DOHH2 (cell line): ENCODE results near the gene CA5A.

Source experiments
- H3F3A ChIP-seq: fragments of 200-600 bp; sonication (generic), shearing (Covaris generic); 2 replicates; pipeline ENCODE4 v1.6.0; 2016; ENCODE audit warnings: antibody characterized with exemption, mild to moderate bottlenecking; ENCODE audit not compliant: control insufficient read depth, insufficient read depth
- H3K27ac ChIP-seq: fragments of 200-600 bp; sonication (generic); 2 replicates; pipeline ENCODE4 v1.5.1; 2014; ENCODE audit warnings: low read depth, mild to moderate bottlenecking, low read length, moderate library complexity
- H3K27me3 ChIP-seq: fragments of 200-600 bp; sonication (generic); 2 replicates; pipeline ENCODE4 v1.6.1; 2014; ENCODE audit warnings: mild to moderate bottlenecking, low read length, mixed read lengths; ENCODE audit not compliant: control insufficient read depth
- H3K36me3 ChIP-seq: fragments of 200-600 bp; sonication (generic); 2 replicates; pipeline ENCODE4 v1.6.1; 2014; ENCODE audit warnings: mild to moderate bottlenecking, low read length, moderate library complexity, mixed read lengths; ENCODE audit not compliant: control insufficient read depth
- H3K4me1 ChIP-seq: fragments of 200-600 bp; sonication (generic); 2 replicates; pipeline ENCODE4 v1.6.1; 2014; ENCODE audit warnings: mild to moderate bottlenecking, low read length, mixed read lengths; ENCODE audit not compliant: control insufficient read depth
- H3K4me2 ChIP-seq: fragments of 200-600 bp; sonication (generic); 2 replicates; pipeline ENCODE4 v1.6.0; 2014; ENCODE audit warnings: mild to moderate bottlenecking, low read length, moderate library complexity
- H3K4me3 ChIP-seq: fragments of 200-600 bp; sonication (generic); 2 replicates; pipeline ENCODE4 v1.5.1; 2014; ENCODE audit warnings: mild to moderate bottlenecking, low read length, mixed read lengths
- H3K79me2 ChIP-seq: fragments of 200-600 bp; sonication (generic); 2 replicates; pipeline ENCODE4 v1.6.1; 2014; ENCODE audit warnings: mild to moderate bottlenecking, low read length, mixed read lengths; ENCODE audit not compliant: control insufficient read depth
- H3K9me2 ChIP-seq: fragments of 200-600 bp; sonication (generic); replicated peaks from 2 replicates; pipeline ENCODE4 v1.6.1; 2014; ENCODE audit warnings: mild to moderate bottlenecking, low read length, mixed read lengths; ENCODE audit not compliant: control insufficient read depth
- H3K9me3 ChIP-seq: fragments of 200-600 bp; sonication (generic); 2 replicates; pipeline ENCODE4 v1.6.1; 2014; ENCODE audit warnings: antibody characterized with exemption, low read length, mixed read lengths; ENCODE audit not compliant: control insufficient read depth, insufficient read depth
- H4K20me1 ChIP-seq: fragments of 200-600 bp; sonication (generic); 2 replicates; pipeline ENCODE4 v1.6.0; 2014; ENCODE audit warnings: low read depth, mild to moderate bottlenecking, antibody characterized with exemption, low read length, moderate library complexity; ENCODE audit not compliant: control insufficient read depth, insufficient read depth
- EZH2phosphoT487 ChIP-seq: fragments of 200-600 bp; sonication (generic); IDR thresholded peaks from 2 replicates; pipeline ENCODE4 v1.6.1; 2017; ENCODE audit warnings: borderline replicate concordance, mild to moderate bottlenecking, antibody characterized with exemption, low read length, moderate library complexity, mixed read lengths
- TF ChIP-seq, protein P1 (sequence below): fragments of 200-600 bp; sonication (generic); IDR thresholded peaks from one replicate; pipeline ENCODE4 v1.5.1; 2014; ENCODE audit warnings: antibody characterized with exemption, mild to moderate bottlenecking, low read depth, low read length; ENCODE audit not compliant: poor library complexity, severe bottlenecking

Gene CA5A

DNA sequence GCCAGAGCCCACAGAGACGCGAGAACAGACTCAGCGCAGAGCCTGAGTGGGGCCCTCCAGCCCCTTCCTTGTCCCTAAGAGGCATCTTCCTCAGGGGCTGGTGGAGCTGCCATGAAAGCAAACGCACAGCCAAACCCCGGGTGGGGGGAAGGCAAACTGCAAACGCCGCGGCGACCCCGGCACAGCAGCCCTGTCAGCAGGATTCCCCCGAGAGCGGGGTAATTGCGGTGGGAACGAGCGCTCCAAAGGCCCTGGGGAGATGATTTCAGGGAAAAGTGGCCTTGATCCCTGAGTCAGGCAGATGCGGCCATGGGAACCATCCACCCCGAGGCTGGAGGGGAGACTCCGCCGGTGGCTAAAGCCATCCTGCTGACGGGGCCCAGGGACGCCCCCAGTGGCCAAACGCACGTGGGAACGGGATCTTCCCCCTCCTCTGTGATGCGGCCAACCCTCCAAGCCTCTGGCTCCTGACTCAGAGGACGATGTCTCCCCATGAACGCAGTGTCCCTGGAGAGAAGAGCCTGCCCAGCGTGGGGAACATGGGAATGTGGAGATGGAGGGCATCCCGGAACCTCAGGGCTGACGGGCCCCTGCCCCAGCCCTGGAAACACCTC is 92.1 kb downstream of the CA5A start:
- no peak overlapping the region for H3K4me2 ChIP-seq

DNA sequence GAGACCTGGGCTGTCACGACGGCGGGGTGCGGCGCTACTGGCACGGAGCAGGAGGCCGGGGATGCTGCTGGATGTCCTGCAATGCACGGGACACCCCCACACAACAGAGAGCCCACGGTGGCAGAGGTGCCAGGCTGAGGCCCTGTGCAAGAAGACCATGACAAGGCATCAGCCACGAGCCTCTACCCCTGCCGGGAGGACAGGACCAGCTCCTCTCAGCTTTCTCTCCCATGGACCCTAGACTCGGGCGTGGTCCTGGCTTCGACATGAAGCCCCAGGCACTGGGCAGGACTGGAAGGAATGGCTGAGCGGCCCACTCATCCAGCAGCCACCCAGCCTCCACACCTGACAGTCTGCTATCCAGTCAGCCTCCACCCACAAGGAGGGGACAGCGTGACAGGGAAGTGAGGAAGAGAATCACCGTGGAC is 92.6 kb downstream of the CA5A start:
- Histone ChIP-seq H4K20me1 (peaks cover 12% of the 10 kb centered on the region), H3K9me2 (no peaks in the 10 kb centered on the region), H3K27ac (no peak overlapping the region), H3F3A (no peaks in the 10 kb centered on the region), H3K4me3 (no peak overlapping the region), H3K36me3 (peaks cover 95% of the 10 kb centered on the region), H3K4me2 (no peak overlapping the region), H3K9me3 (no peaks in the 10 kb centered on the region), H3K4me1 (no peaks in the 10 kb centered on the region), H3K79me2 (peaks cover 77% of the 10 kb centered on the region), H3K27me3 (no peaks in the 10 kb centered on the region)
- TF ChIP-seq, protein P1, sequence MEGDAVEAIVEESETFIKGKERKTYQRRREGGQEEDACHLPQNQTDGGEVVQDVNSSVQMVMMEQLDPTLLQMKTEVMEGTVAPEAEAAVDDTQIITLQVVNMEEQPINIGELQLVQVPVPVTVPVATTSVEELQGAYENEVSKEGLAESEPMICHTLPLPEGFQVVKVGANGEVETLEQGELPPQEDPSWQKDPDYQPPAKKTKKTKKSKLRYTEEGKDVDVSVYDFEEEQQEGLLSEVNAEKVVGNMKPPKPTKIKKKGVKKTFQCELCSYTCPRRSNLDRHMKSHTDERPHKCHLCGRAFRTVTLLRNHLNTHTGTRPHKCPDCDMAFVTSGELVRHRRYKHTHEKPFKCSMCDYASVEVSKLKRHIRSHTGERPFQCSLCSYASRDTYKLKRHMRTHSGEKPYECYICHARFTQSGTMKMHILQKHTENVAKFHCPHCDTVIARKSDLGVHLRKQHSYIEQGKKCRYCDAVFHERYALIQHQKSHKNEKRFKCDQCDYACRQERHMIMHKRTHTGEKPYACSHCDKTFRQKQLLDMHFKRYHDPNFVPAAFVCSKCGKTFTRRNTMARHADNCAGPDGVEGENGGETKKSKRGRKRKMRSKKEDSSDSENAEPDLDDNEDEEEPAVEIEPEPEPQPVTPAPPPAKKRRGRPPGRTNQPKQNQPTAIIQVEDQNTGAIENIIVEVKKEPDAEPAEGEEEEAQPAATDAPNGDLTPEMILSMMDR: no peak
- no peak for TF ChIP-seq EZH2phosphoT487

More for the DNA sequence above, 92.1 kb downstream of the CA5A start:
- Histone ChIP-seq H3K36me3 (peaks cover 95% of the 10 kb centered on the region), H3K79me2 (peaks cover 82% of the 10 kb centered on the region), H3K9me2 (no peaks in the 10 kb centered on the region), H3F3A (no peaks in the 10 kb centered on the region), H3K9me3 (no peaks in the 10 kb centered on the region), H3K4me1 (no peaks in the 10 kb centered on the region), H3K27ac (no peak overlapping the region), H3K4me3 (no peak overlapping the region), H3K27me3 (no peaks in the 10 kb centered on the region), H4K20me1 (peaks cover 15% of the 10 kb centered on the region)
- TF ChIP-seq, protein P1: no peak
- no peak for TF ChIP-seq EZH2phosphoT487

DNA sequence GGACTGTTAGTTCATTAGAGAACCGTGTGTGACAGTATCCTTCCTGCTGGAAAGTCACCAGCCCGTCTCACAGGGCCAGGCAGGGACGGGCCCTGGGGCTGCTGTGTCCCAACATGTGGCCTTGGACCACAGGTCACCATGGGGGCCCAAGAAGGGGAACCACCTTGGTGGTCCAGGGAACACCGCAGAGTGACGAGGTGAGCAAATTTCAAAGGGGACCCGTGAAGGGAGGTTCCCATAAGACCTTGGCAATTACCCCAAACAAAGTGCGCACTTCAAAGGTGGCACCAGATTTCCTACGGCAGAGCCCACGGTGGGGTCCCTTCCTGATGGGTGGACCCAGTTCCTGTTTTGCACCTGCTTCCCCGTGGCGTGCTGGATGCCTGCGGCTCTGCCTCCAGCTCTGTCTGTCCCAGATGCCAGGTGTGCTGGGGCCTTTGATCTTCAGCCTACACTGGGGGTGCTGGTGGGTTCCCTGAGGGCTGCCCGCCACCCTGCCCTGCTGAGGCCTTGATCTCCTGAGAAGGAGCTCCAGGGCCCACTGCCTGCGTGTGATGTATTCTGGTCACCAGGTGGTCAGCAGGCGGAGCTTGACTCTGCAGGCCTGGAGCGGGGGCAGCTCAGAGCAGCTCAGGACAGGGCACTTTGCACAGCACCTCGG is 94.0 kb downstream of the CA5A start:
- H3K4me1 ChIP-seq: no peaks in the 10 kb centered on the region
- peaks cover 1% of the 10 kb centered on the region; the same call in 1 of the 2 replicates for H4K20me1 ChIP-seq
- no peaks in the 10 kb centered on the region for H3K9me3 ChIP-seq
- TF ChIP-seq EZH2phosphoT487: no peak
- TF ChIP-seq, protein P1: no peak
- no peaks in the 10 kb centered on the region for H3K9me2 ChIP-seq
- H3K79me2 ChIP-seq: peaks cover 63% of the 10 kb centered on the region
- H3K27ac ChIP-seq: no peak overlapping the region
- H3K4me2 ChIP-seq: no peak overlapping the region
- no peaks in the 10 kb centered on the region for H3K27me3 ChIP-seq
- no peak overlapping the region for H3K4me3 ChIP-seq
- H3K36me3 ChIP-seq: peaks cover 95% of the 10 kb centered on the region
- H3F3A ChIP-seq: no peaks in the 10 kb centered on the region
